ENCODE measurements around the gene GBP1.

- TF ChIP-seq, protein P1, sequence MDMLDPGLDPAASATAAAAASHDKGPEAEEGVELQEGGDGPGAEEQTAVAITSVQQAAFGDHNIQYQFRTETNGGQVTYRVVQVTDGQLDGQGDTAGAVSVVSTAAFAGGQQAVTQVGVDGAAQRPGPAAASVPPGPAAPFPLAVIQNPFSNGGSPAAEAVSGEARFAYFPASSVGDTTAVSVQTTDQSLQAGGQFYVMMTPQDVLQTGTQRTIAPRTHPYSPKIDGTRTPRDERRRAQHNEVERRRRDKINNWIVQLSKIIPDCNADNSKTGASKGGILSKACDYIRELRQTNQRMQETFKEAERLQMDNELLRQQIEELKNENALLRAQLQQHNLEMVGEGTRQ (IDR thresholded peaks at IDR 0.05; ENCODE audit: low read depth, low read length): no peak
- TF ChIP-seq MAZ (IDR thresholded peaks at IDR 0.05; ENCODE audit: borderline replicate concordance, low read depth, low read length): no peak
- TF ChIP-seq CHD1 (IDR thresholded peaks at IDR 0.05; ENCODE audit: low read depth, low read length): no peak
- TF ChIP-seq FOS (IDR thresholded peaks at IDR 0.05; ENCODE audit: low read depth, low read length): no peak
- TF ChIP-seq CTCF (conservative IDR thresholded peaks at IDR 0.05; ENCODE audit: low read depth, low read length): peak; percentile 72
- no peak for TF ChIP-seq BHLHE40 (IDR thresholded peaks at IDR 0.05; ENCODE audit: low read depth, low read length)
- TF ChIP-seq POLR2A (IDR thresholded peaks at IDR 0.05; ENCODE audit: low read depth, low read length): no peak
- no peak for TF ChIP-seq CEBPB (IDR thresholded peaks at IDR 0.05; ENCODE audit: low read depth, low read length)
- TF ChIP-seq RCOR1 (IDR thresholded peaks at IDR 0.05; ENCODE audit: insufficient replicate concordance, low read length): no peak
Observed at GRCh38 chr1:89085781-89086180, 20.8 kb upstream of the GBP1 start.

All from IMR-90 (cell line).